CD4-positive, alpha-beta T cell treated with Interleukin-4 for 1 hour (primary cell): Measurements from ENCODE around the gene GJA5.

ENCODE experiments used
- DNase-seq, 2 donors: peaks; one replicate each; pipeline ENCODE4 v3.0.0-alpha.2; 2020 to 2022

The GJA5 gene

DNA sequence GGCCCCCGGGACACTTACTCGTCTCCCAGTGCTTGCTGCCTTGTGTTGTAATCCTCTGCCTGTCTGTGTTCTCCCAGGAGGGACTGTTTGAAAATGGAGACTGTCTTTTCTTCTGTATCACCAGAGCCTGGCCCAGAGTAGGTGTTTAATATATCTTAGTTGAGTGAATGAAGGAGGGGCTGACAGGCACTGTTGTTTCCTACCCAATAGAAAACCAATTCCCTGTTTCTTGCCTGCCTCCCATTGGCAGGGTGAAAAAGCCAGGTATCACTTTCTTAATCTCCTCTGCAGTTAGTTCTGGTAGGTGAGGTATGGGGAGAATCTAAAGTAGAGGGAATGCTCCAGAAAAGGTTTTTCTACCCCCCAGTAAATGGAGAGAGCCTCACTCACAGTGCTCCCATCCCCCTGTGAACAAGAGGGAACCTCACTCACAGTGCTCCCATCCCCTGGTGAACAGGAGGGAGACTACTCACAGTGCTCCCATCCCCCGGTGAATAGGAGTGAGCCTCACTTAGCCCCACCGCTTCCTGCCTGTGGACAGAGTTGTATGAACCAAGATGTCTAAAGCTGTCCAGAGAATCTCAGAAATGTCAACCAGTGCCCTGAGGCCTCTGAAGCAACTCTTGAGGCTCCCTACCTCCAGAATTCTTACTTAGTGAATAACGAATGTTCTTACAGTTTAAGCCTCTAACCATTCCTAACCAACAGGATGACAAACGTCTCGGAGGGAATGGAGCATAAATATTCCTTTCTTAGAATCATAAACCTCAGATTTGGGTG lies at the start of gene GJA5:
GJA5 (minus strand) TSS at position 122 of the 780 bp plus-strand sequence. CDS start 1,364 bp downstream, outside the sequence.
- DNase-seq = no peak

DNA sequence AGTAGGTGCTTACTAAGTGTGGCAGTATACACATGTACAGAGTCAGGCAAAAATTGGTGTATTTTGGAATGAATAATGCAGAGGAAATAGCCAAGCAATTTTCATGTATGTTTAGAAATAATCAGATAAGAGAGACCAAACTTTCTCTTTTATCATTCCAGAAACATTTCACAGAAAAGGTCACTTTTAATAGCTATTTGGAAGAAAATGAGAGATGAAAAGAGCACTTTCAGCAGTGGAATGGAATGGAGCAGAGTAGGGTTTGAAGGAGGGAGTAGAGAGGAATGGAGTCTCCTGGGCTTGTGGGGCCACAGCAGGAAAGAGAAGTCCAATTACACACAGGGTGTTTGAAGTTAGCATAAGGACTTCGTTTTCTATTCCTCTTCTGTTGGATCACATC lies 48.8 kb upstream of the GJA5 start:
- DNase-seq = no peak

DNA sequence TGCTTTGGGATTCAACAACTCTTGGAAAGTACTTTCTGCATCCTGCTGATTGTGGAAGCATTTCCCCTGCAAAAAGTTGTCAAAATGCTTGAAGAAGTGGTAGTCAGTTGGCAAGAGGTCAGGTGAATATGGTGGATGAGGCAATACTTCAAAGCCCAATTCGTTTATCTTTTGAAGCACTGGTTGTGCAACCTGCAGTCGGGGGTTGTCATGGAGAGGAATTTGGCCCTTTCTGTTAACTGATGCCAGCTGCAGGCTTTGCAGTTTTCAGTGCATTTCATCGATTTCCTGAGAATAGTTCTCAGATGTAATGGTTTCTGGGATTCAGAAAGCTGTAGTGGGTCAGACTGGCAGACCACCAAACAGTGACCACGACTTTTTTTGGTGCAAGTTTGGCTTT lies 47.6 kb upstream of the GJA5 start:
- DNase-seq = no peak

DNA sequence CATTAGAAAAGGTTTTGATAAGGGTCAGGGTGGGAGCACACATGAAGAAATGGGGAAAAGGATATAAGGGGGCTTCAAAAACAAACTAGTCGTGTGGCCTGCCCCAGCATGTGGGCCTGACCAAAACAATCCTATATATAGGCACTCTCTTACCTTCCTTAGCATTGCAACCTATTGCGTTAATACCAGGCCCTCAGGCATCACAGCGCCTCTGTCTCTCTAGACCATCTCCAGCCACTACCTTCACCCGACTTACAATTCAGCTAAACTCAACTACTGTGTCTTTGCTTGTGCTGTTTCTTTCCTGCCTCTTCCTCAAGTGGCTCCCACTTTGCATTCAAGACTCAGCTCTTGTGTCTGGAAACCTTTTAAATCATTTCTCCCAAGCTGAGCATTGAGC lies 47.0 kb upstream of the GJA5 start:
- no peak for DNase-seq

DNA sequence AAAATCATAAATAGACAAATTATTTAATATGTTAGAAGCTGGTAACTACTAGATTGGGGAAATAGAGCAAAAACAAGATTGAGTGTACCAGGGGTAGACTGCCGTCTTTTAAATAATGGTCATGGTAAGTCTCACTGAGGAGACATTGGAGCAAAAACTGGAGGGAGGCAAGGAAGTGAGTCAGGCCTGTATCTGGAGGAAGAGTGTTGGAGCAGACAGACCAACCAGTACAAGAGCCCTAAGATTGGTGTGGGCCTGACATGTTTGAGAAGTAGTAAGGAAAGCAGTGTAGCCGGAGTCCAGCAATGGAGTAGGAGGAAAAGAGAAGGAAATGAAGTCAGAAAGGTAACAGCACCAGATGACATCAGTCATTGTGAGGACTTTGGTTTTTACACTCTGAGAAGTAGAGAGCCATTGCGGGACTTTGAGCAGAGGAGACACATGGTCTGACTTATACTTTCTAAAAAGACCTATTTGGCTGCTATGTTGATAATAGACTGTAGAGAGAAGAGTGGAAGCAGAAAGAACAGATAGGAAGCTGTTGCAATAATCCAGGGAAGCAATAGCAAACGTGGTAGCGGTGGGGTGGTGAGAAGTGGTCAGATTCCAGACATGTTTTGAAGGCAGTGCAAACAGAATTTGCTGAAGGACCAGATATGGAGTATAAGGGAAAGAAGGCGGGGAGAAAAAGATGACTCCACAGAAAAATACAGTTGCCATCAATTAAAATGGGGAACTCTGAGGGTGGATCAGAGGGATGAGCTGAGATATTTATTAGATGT lies 44.7 kb upstream of the GJA5 start:
- DNase-seq = no peak

DNA sequence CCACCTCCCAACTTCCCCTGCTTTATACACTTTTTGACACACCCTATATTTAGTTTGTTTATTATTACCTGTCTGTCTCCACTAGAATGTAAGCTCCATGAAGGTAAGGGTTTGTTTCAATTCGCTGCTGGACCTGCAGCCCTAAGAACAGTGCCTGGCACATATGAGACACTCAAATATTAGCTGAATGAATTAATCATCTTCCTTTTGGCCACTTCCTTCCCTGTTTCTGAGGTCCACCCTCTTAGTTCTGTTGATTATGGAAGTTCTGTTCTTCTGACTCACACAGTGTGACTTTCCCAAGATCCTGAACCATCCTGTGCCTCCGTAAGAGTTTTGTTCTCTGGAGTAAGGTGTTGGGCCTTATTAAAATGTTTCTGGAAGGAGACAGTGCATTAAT lies 40.4 kb upstream of the GJA5 start:
- DNase-seq = no peak

DNA sequence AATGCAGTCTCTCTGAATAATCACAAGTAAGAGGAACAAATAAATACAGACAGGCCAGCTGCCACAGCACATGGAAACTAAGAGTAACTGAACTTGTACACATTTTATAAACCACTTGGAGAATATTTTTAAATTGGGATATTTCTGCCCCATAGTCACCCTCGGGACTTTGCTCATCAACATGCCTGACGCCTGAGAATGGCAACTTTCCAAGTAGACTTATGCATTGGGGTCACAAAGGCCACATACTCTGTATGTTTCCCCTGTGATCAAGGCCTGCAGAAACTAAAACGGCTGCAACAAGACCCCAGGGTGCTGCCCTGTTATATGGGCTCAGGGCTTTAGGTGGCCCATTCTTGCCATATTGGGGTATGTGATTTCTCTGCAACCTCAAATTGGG lies 38.3 kb upstream of the GJA5 start:
- DNase-seq = no peak

DNA sequence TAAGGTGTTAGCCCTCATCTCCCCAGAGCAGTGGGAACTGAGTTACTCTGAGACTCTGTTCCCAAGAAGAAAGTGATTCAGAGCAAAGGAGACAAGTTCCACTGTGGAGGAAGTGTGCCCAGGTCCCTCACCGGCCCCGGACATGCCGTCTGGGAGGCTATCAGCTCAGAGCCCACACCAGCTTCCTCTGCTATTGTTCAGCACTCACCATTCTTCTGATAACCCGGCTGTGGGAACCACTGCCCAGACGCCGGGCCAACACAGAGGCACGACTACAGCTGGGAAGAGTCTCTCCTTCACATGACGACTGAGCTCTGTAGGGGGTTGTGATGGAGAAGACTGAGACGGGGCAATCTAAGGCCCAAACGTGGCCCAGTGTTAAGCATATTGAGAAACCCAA lies 34.2 kb upstream of the GJA5 start:
- DNase-seq = no peak

DNA sequence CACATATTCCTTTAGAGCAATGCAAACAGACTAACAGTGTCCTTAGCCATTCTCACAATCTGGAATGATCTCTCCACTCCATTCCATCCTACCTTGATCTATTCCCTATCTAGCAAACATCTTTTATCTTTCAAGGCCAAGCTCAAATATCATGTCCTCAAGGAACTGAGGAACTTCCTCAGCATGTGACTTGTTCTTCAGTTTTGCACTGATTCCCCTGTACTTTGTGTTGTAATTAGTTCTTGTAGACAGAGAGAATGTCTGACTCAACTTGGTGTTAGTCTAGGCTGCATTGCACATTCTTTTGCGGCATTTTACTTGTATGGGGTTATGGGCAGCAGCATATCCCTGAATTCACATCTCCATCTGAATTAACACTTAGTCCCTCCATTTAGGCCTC lies 31.5 kb upstream of the GJA5 start:
- DNase-seq = no peak

DNA sequence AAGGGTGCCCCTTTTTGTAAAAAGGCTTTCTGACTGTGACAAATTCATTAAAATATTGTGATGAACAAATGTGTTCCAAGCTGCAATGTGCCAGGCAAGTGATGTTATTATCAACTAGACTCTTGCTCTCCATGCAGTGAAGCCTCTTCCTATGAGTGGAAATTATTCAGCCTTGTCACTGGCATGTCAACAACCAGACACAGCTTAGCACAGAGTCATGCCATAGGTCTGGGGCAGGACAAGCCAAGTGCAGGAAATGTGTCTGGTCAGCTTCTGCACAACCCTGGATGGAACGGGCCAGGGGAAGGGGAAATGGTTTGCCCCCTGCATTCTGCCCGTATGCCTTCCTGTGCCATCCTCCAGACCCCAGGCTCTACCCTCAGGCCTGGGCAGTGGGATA lies 27.4 kb upstream of the GJA5 start:
- no peak for DNase-seq

DNA sequence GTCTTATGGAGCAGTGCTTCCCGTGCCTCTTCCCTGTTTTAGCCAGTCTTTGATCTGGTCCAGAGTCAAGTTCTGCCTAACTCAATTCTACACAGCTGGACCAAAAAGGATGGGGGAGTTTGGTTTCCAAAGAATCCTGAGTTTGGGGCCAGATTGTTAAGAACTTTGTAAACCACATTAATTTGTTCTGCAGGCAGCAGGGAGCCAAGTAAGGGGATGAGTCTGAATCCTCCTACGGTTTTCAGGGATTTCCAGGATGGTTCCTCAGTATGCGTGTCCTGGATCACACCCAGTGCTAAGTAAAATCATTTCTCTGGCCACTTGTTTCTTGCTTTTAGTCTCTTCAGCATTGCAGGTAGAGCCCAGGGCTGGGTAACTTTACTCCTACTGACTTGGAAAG lies 26.1 kb upstream of the GJA5 start:
- no peak for DNase-seq

DNA sequence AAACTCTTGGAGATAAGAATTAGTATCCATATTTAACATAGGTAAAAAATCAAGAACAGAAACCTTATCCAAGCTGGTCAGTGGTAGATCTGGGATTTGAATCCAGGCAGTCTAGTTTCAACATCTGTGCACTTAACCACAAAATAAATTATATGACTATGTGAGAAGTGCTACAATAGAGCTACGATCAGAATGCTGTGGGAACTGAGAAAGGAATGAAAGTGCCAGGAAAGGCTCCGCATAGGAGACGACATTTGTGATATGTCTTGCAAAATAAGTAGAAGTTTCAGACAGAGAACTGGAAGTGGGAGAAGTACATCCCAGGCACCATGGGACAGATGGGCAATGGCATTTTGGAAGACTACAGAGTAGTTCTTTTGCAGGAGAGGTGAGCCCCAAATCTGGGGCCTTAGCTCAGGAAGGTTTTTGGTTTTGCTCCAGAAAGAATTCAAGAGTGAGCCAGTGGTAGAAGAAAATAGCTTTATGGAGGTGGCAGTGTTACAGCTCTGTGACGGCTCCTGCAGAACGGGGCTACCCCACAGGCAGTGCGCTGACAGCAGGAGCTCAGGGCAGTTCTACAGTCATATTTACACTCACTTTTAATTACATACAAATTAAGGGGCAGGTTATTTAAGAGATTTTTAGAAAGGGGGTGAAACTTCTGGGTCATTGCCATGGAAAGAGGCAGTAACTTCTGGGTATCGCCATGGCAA lies 25.5 kb upstream of the GJA5 start:
- DNase-seq = no peak

DNA sequence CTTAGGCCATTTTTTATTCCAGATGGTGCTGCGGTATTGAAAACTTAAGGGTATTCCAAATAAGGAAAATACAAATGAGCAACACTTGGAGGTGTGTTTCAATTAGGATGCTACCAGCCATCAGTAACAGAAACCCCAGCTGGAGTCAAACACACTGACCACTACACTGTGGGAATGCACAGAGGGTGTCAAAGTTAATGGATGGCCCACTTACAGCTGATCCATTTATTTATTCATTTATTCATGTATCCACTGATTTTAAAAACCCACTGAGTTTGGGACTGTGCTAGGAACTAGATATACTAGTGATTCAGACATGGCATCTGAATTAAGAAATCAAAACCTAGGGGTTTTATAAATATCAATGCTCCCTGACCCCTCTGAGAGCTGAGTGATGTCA lies 24.5 kb upstream of the GJA5 start:
- no peak for DNase-seq

DNA sequence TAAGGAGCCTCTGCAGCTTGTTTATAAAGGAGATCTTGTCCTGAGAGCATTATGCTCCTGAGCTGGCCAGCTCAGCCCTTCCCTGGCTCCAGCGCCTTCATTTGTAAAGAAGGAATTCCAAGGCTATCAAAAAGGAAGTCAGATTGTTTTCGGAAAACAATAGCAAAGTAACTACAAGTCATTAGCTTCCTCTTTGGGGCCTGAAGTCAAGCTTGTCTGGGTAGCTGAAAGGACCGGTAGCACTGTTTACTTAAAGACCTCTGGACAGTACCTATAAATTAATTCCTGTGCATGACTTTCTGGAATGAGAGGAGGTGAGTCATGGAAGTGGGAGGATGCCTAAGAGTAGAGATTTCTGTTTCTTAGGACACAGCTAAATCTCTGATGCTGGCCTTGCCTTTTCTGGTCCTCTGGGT lies 20.7 kb upstream of the GJA5 start:
- DNase-seq = no peak

DNA sequence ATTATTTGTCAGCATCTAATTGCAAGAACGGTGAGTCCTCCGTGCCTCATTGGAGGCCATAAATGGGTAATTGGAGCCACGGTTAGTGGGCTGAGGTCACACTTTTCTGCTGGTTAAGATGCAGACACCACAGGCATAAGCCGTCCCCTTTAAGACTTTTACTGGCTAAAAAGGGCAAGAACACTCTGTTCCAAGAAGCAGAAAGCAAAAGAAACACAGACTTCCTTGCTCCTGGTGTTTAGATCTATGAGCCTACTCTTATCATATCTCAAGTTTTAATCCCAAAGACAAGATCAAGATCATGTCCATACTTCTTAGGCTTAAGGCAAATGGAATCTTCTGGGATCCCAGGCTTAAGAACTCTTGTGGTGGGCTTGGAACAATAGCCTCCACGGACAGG lies 17.3 kb upstream of the GJA5 start:
- DNase-seq = no peak

DNA sequence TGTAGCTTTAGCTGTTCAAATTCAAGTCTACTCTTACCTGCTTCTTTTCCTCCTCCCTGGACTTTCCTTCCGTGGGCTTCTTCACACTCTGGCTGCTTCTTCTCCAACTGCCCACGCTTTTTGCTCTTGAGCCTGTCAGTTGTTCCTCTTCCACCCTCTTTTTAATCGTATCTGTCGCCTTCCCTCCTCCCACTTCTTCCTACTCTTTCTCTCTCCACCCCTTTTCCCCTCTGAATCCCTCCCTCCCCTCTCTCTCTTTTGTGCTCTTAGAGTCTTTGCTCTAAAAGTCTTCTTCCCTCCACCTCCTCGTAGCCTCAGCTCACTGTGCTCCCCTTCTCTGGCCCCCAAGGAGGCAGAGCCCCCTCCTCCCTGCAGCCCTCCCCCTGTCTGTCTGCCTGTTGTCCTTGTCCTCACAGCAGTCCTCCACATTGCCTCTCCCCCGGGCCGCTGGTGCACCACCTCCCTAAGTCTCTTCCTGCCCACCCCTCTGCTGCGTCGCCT lies 12.9 kb upstream of the GJA5 start:
- no peak for DNase-seq

DNA sequence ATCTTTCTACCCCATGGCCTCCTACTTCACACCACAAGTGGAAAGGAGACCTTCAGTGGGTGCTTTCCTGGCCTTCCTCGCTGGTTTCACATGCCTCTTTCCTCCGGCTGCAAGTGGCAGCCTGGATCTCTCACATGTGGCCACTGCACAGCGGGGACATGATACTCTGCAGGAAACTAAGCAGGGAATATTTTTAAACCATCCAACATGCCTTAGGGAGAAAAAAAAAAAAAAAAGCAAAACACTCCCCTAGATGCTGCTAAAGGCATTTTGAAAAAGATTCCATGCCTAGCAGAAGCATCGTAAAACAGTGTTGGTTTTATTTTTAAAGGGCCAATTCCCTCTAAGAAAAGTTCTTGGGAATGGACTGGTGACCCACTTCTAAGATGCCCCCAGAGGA lies 12.2 kb upstream of the GJA5 start:
- DNase-seq = no peak

DNA sequence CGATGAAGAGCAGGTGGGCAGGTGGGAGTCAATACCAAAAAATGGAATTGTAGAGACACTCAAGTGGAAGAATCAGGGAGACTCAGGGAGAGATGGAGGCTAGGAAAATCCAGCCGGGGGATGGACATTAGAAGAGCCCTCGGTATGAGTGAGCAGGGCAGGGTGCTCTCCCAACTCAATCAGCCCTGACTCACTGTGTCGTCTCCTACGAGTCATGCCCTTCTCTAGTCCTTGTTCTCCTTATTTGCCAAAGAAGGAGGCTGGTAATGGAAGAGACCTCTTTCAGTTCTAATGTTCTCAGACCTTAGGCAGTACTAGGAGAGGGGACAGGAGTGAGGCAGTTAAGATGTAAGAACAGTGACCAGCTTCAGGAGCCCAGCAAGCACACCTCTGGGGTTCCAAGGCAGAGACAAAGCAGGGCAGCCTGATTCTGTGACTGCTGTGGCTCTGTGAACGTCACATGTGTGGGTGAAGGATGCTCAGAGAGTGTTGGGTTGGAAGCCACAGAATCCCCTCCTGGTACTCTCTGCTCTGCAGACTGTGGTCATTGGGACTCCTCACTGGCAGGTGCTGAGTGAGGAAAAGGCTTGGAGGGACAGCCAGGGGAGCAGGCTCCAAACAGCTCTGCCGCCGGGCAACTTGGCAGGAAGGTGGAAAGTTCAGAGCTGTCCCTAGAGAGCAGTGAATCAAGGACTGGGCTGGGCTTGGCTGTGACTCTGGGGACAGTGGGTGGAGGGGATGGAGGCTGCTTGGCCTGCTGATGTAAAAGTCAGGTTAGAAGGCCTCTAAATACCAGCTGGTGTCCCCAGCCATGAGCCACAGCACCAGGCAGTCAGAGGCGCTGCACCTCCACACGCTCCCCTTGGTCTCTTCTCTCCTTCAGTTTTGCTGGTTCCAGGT lies 11.1 kb upstream of the GJA5 start:
- DNase-seq = no peak

DNA sequence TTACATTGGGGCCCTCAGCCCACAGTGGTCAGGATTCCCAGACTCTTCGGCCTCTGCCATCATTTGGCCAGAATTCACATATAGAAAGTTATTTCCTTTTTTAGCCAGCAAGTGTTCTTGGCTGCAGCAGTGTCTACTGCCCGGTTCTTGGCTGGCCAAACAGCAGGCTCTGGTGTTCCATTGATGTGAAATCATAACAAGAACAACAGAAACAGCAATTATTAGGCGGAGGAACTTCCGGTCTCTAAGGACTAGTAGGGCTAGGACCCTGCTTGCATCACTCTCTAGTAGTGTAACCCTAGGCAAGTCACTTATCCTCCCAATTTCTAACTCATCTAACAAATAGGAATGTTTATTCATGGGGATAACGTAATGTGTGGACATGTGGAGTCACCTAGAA lies 8.7 kb upstream of the GJA5 start:
- DNase-seq = no peak

DNA sequence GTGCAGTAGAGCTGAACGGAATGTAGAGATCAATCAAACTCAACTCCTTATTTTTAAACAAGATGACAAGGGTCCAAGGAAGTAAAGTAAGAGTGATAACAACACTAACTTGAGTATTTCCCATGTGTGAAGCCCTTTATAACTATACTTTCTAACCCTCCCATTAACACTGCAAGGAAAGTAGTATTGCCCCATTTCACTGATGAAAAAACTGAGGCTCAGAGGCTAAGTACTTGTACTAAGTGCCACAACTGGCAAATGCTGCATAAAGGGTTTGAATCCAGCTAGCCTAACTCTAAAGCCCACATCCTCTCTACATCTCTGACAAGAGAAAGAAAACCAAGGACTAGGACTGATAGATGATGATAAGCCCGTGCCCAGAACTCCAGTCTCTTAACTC lies 8.2 kb upstream of the GJA5 start:
- DNase-seq = no peak

DNA sequence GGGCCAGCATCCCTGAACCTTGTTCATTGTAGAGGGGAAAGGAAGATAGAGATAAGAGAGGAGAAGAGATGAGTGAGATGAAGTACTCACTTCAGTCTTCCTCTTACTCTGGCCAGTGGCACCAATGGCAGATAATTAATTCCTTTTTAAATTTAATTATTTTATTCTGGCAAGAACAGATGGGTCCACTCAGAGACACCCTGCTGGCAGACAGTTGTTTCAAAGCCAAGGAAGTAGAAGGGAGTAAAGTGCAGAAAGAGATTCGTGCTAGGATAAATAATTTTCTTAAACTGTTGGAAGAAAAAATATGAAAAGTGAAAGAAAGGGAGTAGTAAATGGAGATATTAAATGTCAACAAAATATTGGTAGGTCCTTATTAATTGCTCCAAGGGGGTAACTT lies 7.7 kb upstream of the GJA5 start:
- no peak for DNase-seq

DNA sequence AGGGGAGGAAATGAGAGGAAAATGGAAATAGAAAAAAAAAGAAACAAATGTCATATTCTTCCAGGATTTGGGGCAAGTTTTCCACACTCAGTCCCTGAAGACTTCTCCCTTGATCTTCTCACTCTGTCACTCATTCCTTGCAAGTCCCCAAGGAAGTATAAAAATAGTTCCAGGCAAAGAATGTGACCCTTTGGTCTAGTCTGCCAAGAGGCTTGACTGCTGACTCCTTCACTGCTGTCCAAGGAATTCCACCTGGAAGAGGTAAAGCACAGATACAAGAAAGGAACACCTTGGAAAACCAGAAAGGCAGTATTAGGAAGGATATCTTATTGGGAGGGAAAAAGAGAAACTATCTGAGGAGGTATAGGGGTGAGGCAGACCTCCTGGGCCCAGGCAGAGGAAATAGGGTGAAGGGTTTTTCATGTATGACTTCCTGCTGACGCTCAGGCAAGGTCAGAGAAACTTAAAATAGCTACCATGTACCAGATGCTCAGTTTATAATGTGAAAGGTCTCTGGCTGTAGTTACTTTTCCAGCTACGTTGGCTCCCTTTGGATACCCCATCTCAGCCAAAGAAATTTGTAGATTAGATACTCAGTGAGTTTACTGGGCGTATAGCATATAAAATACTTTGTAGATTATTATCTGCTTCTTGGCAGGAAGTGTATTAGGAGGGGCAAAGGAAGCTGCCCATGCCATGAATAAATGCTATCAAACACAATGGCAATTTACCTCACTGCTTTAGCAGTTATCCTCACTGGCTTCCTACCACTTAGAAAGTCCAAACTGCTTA lies 2.0 kb upstream of the GJA5 start:
- peak in 1 of 2 donors; percentile 29 for DNase-seq
